ENCODE results near the gene NIN.
"Not testable (repeated sequence)": the region's sequence is repeated elsewhere in the genome, so short reads cannot be mapped to it uniquely, and the experiment has no call there.

The NIN gene

GRCh38 chr14:50830044-50830931 lies 674 bp downstream of the NIN start:
- peaks cover 20% of the 10 kb centered on the region for H3K36me3 Mint-ChIP-seq (ENCODE audit: low read depth)
- H3K4me3 Mint-ChIP-seq, result peak overlapping the region; percentile 92
- peaks cover 40% of the 10 kb centered on the region for H3K4me1 Mint-ChIP-seq (ENCODE audit: low read depth)
- H3K27ac Mint-ChIP-seq, result peak overlapping the region; percentile 56
- H3K9me3 Mint-ChIP-seq, result no peaks in the 10 kb centered on the region
- H3K27me3 Mint-ChIP-seq (ENCODE audit: low read depth), result peaks cover 22% of the 10 kb centered on the region

GRCh38 chr14:50829489-50830043 lies 1.4 kb downstream of the NIN start:
- Mint-ChIP-seq H3K36me3 (ENCODE audit: low read depth) (peaks cover 20% of the 10 kb centered on the region), H3K27me3 (ENCODE audit: low read depth) (peaks cover 22% of the 10 kb centered on the region), H3K27ac (peak overlapping the region; percentile 56), H3K4me1 (ENCODE audit: low read depth) (peaks cover 39% of the 10 kb centered on the region), H3K4me3 (peak overlapping the region; percentile 92), H3K9me3 (no peaks in the 10 kb centered on the region)

- H3K4me3 Mint-ChIP-seq, result peak overlapping the region; percentile 92
- peaks cover 42% of the 10 kb centered on the region for H3K4me1 Mint-ChIP-seq (ENCODE audit: low read depth)
- H3K27me3 Mint-ChIP-seq (ENCODE audit: low read depth), result peaks cover 18% of the 10 kb centered on the region
- no peak overlapping the region for H3K27ac Mint-ChIP-seq
- no peaks in the 10 kb centered on the region for H3K9me3 Mint-ChIP-seq
- peaks cover 20% of the 10 kb centered on the region for H3K36me3 Mint-ChIP-seq (ENCODE audit: low read depth)
These were observed 2.1 kb downstream of the NIN start for GRCh38 chr14:50828721-50829488.

- Mint-ChIP-seq H3K4me3 (no peak overlapping the region), H3K27ac (no peak overlapping the region), H3K36me3 (ENCODE audit: low read depth) (peaks cover 20% of the 10 kb centered on the region), H3K27me3 (ENCODE audit: low read depth) (peaks cover 9% of the 10 kb centered on the region), H3K9me3 (no peaks in the 10 kb centered on the region), H3K4me1 (ENCODE audit: low read depth) (peaks cover 56% of the 10 kb centered on the region)
These were observed 4.3 kb downstream of the NIN start for GRCh38 chr14:50826681-50827080.

GRCh38 chr14:50825307-50825706 lies 5.7 kb downstream of the NIN start:
- Mint-ChIP-seq H3K4me1 (ENCODE audit: low read depth) (peaks cover 63% of the 10 kb centered on the region), H3K27me3 (ENCODE audit: low read depth) (peaks cover 4% of the 10 kb centered on the region), H3K27ac (no peak overlapping the region), H3K36me3 (ENCODE audit: low read depth) (peaks cover 26% of the 10 kb centered on the region), H3K9me3 (no peaks in the 10 kb centered on the region), H3K4me3 (no peak overlapping the region)

GRCh38 chr14:50823762-50824636 lies 7.0 kb downstream of the NIN start:
- Mint-ChIP-seq H3K27me3 (ENCODE audit: low read depth) (peaks cover 4% of the 10 kb centered on the region), H3K4me1 (ENCODE audit: low read depth) (peaks cover 63% of the 10 kb centered on the region), H3K36me3 (ENCODE audit: low read depth) (peaks cover 31% of the 10 kb centered on the region), H3K27ac (peak overlapping the region; percentile 86), H3K4me3 (peak overlapping the region; percentile 65), H3K9me3 (no peaks in the 10 kb centered on the region)

GRCh38 chr14:50823051-50823761 lies 7.8 kb downstream of the NIN start:
- Mint-ChIP-seq H3K36me3 (ENCODE audit: low read depth) (peaks cover 28% of the 10 kb centered on the region), H3K27me3 (ENCODE audit: low read depth) (no peaks in the 10 kb centered on the region), H3K4me3 (peak overlapping the region; percentile 65), H3K27ac (peak overlapping the region; percentile 86), H3K9me3 (no peaks in the 10 kb centered on the region), H3K4me1 (ENCODE audit: low read depth) (peaks cover 57% of the 10 kb centered on the region)

- Mint-ChIP-seq H3K27me3 (ENCODE audit: low read depth) (no peaks in the 10 kb centered on the region), H3K4me3 (peak overlapping the region; percentile 65), H3K9me3 (no peaks in the 10 kb centered on the region), H3K4me1 (ENCODE audit: low read depth) (peaks cover 57% of the 10 kb centered on the region), H3K27ac (peak overlapping the region; percentile 86), H3K36me3 (ENCODE audit: low read depth) (peaks cover 28% of the 10 kb centered on the region)
These were observed 8.4 kb downstream of the NIN start for GRCh38 chr14:50822501-50823042.

GRCh38 chr14:50821510-50822464 lies 9.2 kb downstream of the NIN start:
- no peaks in the 10 kb centered on the region for H3K9me3 Mint-ChIP-seq
- peaks cover 55% of the 10 kb centered on the region for H3K4me1 Mint-ChIP-seq (ENCODE audit: low read depth)
- no peaks in the 10 kb centered on the region for H3K27me3 Mint-ChIP-seq (ENCODE audit: low read depth)
- peak overlapping the region; percentile 80 for H3K4me3 Mint-ChIP-seq
- H3K36me3 Mint-ChIP-seq (ENCODE audit: low read depth), result peaks cover 23% of the 10 kb centered on the region
- peak overlapping the region; percentile 86 for H3K27ac Mint-ChIP-seq

- peaks cover 26% of the 10 kb centered on the region for H3K36me3 Mint-ChIP-seq (ENCODE audit: low read depth)
- H3K4me3 Mint-ChIP-seq, result peak overlapping the region; percentile 33
- H3K27ac Mint-ChIP-seq, result peak overlapping the region; percentile 52
- peaks cover 55% of the 10 kb centered on the region for H3K4me1 Mint-ChIP-seq (ENCODE audit: low read depth)
- H3K27me3 Mint-ChIP-seq (ENCODE audit: low read depth), result no peaks in the 10 kb centered on the region
- H3K9me3 Mint-ChIP-seq, result no peaks in the 10 kb centered on the region
These were observed 10.0 kb downstream of the NIN start for GRCh38 chr14:50820786-50821509.

- not testable (repeated sequence) for H3K9me3 Mint-ChIP-seq; H3K4me3 Mint-ChIP-seq; H3K27ac Mint-ChIP-seq; H3K27me3 Mint-ChIP-seq (ENCODE audit: low read depth)
- Mint-ChIP-seq H3K36me3 (ENCODE audit: low read depth) (peaks cover 34% of the 10 kb centered on the region), H3K4me1 (ENCODE audit: low read depth) (peaks cover 50% of the 10 kb centered on the region)
These were observed 11.7 kb downstream of the NIN start for GRCh38 chr14:50819303-50819702.

All from T-helper 1 cell treated with Interleukin-12 subunit alpha and Interleukin-12 subunit beta and Interleukin-4 antibody, amounts not matched to agents 30 μg/mL and 1 μg/mL, for 36 hours (primary cell).